Gastrocnemius medialis (tissue), 4 donors: Measurements from ENCODE around the gene IL1B.

ENCODE experiments used
- POLR2A ChIP-seq, 2 donors: fragments of 450-650 bp; IDR thresholded peaks; one replicate each; pipeline ENCODE4 v1.6.1; 2017; ENCODE audit warnings: antibody characterized with exemption in 2 of 2, mild to moderate bottlenecking in 2 of 2, moderate library complexity in 2 of 2
- TF ChIP-seq, protein P1 (sequence below), 5 experiments: fragments of 450-650 bp in 3 of 5; fragments of 200-600 bp in 2 of 5; sonication (generic) in 2 of 5; IDR thresholded peaks in 4 of 5; conservative IDR thresholded peaks in 1 of 5; 1 replicate in 4 of 5; 2 replicates in 1 of 5; pipeline ENCODE4 v1.5.1; 2016 to 2019; ENCODE audit warnings: antibody characterized with exemption in 5 of 5, mild to moderate bottlenecking in 3 of 5, moderate library complexity in 3 of 5

DNA sequence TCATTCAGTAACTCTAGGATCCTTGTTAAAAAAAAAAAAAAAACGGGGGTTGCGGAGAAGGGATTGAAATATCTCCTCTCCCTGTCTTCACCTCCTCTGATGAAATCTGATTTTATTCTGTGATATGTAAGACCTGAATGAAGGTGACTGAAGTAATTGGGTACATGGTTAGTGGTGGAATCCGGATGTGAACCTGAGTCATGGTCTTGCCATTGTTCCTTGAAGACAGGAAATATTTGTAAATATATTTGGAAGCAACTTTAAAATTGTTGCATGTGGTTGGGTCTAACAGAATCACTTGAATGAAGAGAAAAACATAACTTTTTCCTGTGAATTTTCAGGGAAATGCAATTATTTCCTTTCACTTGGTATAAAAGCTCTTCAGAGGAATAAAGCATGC is 49.3 kb downstream of the IL1B start:
- TF ChIP-seq POLR2A (IDR thresholded peaks at IDR 0.05) = no peak
- TF ChIP-seq, protein P1, sequence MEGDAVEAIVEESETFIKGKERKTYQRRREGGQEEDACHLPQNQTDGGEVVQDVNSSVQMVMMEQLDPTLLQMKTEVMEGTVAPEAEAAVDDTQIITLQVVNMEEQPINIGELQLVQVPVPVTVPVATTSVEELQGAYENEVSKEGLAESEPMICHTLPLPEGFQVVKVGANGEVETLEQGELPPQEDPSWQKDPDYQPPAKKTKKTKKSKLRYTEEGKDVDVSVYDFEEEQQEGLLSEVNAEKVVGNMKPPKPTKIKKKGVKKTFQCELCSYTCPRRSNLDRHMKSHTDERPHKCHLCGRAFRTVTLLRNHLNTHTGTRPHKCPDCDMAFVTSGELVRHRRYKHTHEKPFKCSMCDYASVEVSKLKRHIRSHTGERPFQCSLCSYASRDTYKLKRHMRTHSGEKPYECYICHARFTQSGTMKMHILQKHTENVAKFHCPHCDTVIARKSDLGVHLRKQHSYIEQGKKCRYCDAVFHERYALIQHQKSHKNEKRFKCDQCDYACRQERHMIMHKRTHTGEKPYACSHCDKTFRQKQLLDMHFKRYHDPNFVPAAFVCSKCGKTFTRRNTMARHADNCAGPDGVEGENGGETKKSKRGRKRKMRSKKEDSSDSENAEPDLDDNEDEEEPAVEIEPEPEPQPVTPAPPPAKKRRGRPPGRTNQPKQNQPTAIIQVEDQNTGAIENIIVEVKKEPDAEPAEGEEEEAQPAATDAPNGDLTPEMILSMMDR (IDR thresholded peaks at IDR 0.05 in 4 of 5, conservative IDR thresholded peaks at IDR 0.05 in 1 of 5) = no peak
